Activated T-helper 17 cell treated with anti-CD3 and anti-CD28 coated beads, Interleukin-2, amount 50 U/mL, for 72 hours (primary cell): Measurements from ENCODE around the gene SPACA7. TPM values are rescaled to one million over a fixed set of nuclear protein-coding genes. Genes with fewer than 3 reads are reported as not detected.

Experiments
- ATAC-seq: fragments of 150-1000 bp; cut with Tn5 transposase; replicated peaks from 2 replicates; pipeline ENCODE4 v1.10.0; 2021; ENCODE audit warnings: mild to moderate bottlenecking, moderate library complexity
- H3K27ac Mint-ChIP-seq: one replicate; pipeline ENCODE4 v1.8.0; 2022; ENCODE audit warnings: mixed read lengths
- H3K27me3 Mint-ChIP-seq: one replicate; pipeline ENCODE4 v1.8.0; 2022; ENCODE audit warnings: mixed read lengths
- H3K36me3 Mint-ChIP-seq: one replicate; pipeline ENCODE4 v1.8.0; 2022; ENCODE audit warnings: low read depth, mild to moderate bottlenecking, mixed read lengths
- H3K4me1 Mint-ChIP-seq: one replicate; pipeline ENCODE4 v1.8.0; 2022; ENCODE audit warnings: mixed read lengths
- H3K4me3 Mint-ChIP-seq: one replicate; pipeline ENCODE4 v1.8.0; 2022; ENCODE audit warnings: mild to moderate bottlenecking, mixed read lengths
- H3K9me3 Mint-ChIP-seq: one replicate; pipeline ENCODE4 v1.8.0; 2022; ENCODE audit warnings: mixed read lengths
- total RNA-seq, 2 donors: library from RNA; stranded (reverse); gene quantifications; one replicate each; pipeline ENCODE4 v1.2.3, GENCODE V29; 2022

The SPACA7 gene, protein sequence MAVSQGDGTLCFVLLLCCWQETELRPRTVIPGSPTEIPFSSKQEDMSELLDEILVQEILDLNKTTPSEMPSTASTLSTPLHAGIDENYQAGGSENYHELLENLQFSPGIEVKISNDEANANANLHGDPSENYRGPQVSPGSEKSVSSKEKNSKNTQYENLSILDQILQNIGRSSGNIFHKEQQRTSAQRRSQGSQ
- total RNA-seq, result not detected

DNA sequence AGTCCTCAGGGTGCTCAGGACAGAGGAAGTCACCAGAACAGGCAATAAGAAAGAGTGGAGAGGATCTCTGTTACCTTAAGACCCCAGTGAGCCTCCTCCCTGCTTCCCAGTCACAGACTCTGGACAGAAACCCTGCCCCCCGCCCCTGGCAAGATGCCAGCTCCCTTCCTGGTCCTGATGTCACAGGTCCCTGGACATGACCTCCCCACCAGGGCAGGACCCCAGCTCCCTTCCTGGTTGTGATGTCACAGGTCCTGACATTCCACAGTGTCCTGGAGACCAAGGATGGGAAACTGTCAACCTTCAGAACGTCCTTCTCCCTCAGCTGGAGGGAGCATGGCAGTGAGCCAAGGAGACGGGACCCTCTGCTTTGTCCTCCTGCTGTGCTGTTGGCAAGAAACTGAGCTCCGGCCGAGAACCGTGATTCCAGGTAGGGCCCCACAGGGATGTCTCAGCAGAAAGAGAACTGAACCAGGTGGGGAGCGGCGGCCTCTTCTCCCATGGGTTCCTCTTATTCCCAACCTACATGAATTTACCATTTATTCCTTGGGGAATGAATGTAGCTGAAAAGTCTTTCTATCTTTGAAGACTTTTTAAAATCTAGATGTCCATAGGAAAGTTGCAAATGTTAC, at the start of gene SPACA7:
Gene SPACA7, plus strand, starts transcription at position 306 of the 632 bp plus-strand sequence. Its CDS starts 31 bp downstream, at position 337.
- Mint-ChIP-seq H3K9me3 (peaks cover 6% of the 10 kb centered on the region), H3K4me3 (no peak within 1 kb of the TSS), H3K27me3 (peaks cover 34% of the 10 kb centered on the region), H3K4me1 (no peaks in the 10 kb centered on the region), H3K27ac (no peak within 1 kb of the TSS), H3K36me3 (no peaks in the 10 kb centered on the region)
- ATAC-seq, result no peak

DNA sequence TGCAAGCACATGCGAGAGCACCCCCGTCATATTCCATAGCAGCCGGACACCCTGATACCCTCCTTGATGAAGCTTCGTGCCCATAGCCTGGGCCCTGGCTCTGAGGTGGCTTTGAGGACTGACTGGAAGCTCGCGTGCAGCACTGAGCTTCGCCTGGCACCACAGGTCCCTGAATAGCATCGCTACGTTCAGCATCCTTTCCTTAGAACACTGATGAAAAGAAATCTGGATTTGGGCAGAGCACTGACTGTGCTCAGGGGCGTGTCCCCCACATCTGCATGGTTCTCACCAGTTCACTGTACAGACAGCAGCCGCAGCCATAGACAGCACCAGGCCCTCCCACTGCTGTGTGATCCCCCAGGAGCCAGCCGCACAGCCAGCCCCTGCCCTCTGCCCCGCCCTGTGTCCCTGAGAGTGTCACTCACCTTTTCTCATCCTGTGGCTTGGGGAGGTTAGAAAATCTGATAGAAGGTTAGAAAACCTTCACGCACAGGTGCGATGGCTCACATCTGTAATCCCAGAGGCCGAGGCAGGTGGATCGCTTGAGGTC, 49.3 kb upstream of the SPACA7 start:
- no peaks in the 10 kb centered on the region for H3K36me3 Mint-ChIP-seq
- H3K4me3 Mint-ChIP-seq, result no peak overlapping the region
- H3K9me3 Mint-ChIP-seq, result no peaks in the 10 kb centered on the region
- H3K4me1 Mint-ChIP-seq, result peaks cover 4% of the 10 kb centered on the region
- no peak for ATAC-seq
- no peak overlapping the region for H3K27ac Mint-ChIP-seq
- peaks cover 12% of the 10 kb centered on the region for H3K27me3 Mint-ChIP-seq

DNA sequence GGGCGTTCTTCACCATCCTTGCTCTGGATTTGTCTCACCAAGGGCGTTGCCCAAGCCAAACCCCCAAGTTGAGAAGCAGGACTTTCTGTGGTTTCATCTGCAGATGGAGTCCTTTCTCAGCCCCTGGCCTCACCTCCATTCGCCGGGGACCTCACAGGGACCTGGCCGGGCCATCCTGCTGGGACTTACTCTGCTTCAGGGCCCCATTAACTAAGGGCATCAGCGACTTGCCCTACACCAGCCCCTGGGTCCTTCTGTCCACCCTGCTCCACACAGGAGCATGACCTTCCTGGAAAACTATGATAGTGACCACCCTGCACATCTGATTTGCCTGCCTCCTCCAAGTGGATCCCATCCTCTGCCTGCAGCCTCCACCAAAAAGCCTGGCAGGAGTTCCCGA, 47.2 kb upstream of the SPACA7 start:
- no peaks in the 10 kb centered on the region for H3K9me3 Mint-ChIP-seq
- no peaks in the 10 kb centered on the region for H3K36me3 Mint-ChIP-seq
- H3K27ac Mint-ChIP-seq, result no peak overlapping the region
- no peak for ATAC-seq
- H3K4me1 Mint-ChIP-seq, result peaks cover 4% of the 10 kb centered on the region
- H3K27me3 Mint-ChIP-seq, result peaks cover 24% of the 10 kb centered on the region
- H3K4me3 Mint-ChIP-seq, result no peak overlapping the region

DNA sequence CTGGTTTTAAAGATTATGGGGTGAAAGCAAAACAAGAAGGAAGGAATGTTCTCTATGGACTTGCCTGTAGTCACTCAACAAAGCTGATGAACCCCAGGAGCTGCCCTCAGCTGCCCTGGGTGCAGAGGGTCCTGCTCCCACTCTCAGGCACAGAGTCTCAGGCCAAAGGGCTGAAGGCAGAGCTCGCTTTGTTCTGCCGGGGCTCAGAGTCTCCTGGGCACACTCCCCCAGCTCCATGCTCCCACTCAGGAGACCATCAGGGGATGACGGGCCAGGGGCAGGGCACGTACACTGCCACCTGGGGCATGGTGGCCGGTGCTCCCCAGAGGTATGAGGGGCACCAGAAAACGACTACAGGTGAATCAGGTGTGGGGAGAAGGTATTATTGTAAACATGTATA, 46.8 kb upstream of the SPACA7 start:
- peaks cover 24% of the 10 kb centered on the region for H3K27me3 Mint-ChIP-seq
- no peaks in the 10 kb centered on the region for H3K36me3 Mint-ChIP-seq
- no peak overlapping the region for H3K4me3 Mint-ChIP-seq
- H3K9me3 Mint-ChIP-seq, result no peaks in the 10 kb centered on the region
- H3K27ac Mint-ChIP-seq, result no peak overlapping the region
- ATAC-seq, result no peak
- H3K4me1 Mint-ChIP-seq, result peaks cover 4% of the 10 kb centered on the region

DNA sequence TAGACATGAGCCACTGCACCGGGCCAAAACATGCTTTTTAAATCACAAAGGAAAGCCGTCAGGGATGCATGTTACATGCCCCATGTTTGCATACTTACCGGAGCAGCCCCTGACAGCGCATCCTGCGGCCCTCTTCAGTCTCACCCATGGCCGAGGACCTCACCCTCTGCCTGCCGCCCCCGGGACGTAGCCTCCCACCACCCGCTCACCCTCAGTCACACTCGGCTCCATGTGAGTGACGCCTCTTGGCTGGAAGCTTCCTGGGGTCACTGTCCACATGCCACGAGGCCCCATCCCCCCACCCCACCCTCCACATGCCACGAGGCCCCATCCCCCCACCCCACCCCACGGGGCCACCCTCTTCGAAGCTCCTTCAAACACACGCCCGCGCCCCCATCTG, 46.1 kb upstream of the SPACA7 start:
- ATAC-seq, result no peak
- no peak overlapping the region for H3K4me3 Mint-ChIP-seq
- peaks cover 24% of the 10 kb centered on the region for H3K27me3 Mint-ChIP-seq
- H3K4me1 Mint-ChIP-seq, result peaks cover 4% of the 10 kb centered on the region
- H3K9me3 Mint-ChIP-seq, result no peaks in the 10 kb centered on the region
- H3K36me3 Mint-ChIP-seq, result no peaks in the 10 kb centered on the region
- no peak overlapping the region for H3K27ac Mint-ChIP-seq

DNA sequence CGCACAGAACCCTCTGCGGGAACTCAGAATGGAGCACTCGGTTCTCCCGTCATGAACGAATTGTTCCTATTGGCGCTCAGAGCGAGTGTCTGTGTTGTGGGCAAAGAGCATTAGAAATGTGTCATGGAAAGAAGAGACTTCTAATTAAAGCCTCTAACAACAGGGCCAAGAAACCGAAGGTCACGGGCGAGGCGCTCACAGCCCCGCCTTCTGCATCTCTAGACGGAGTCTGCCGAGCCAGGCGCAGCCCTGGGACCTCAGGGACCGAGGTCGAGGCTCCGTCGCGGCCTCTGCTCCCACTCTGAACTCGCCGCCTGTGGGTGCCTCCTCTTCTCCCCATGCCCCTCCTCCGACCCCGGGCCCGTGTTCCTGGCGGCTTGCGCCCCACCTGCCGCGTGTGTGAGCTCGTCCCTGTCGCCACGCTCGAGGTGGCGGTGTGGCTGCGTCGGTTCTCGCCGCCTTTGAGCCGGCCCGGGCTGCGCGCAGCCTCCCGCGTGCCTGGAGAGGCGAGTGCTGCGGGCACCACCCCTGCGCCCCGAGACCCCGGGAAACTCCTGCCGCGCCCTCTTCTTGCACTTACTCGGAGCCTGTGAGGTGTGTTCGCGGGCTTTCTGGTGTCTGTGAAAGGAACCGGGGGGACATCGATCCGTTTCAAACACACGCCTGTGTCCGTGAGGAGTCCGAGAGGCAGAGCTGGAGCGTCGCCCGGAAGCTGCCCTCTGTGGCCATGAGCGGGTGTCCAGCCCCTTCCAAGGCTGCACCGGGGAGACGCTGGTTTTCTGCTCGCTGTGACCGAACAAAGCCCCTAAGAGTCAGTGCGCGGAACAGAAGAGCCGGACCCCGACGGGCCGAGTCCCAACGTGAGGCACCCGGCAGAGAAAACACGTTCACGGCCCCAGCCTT, 45.4 kb upstream of the SPACA7 start:
- H3K27ac Mint-ChIP-seq, result no peak overlapping the region
- ATAC-seq, result no peak
- peaks cover 1% of the 10 kb centered on the region for H3K4me1 Mint-ChIP-seq
- no peaks in the 10 kb centered on the region for H3K36me3 Mint-ChIP-seq
- H3K27me3 Mint-ChIP-seq, result peaks cover 24% of the 10 kb centered on the region
- no peaks in the 10 kb centered on the region for H3K9me3 Mint-ChIP-seq
- no peak overlapping the region for H3K4me3 Mint-ChIP-seq

DNA sequence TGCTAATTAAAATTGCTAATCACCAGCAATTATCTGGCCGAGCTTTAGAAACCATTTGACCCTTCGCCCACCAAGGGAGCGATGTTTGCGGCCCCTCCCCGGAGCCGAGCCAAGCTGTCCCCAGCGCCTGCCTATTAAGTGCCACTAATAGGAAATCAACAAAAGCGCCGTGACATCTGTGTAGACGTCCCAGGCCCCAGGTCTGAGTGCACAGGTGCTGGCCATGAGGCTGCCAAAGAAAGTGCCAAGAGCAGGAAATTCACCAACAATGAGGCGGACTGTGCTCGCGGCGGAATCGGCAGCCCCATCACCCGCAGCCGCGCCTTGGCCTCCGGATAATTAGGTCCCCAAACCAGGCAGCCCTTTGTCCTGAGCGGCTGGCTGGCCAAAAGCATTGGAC, 44.5 kb upstream of the SPACA7 start:
- H3K9me3 Mint-ChIP-seq, result peaks cover 3% of the 10 kb centered on the region
- peaks cover 24% of the 10 kb centered on the region for H3K27me3 Mint-ChIP-seq
- no peaks in the 10 kb centered on the region for H3K36me3 Mint-ChIP-seq
- H3K4me1 Mint-ChIP-seq, result no peaks in the 10 kb centered on the region
- no peak overlapping the region for H3K27ac Mint-ChIP-seq
- no peak for ATAC-seq
- no peak overlapping the region for H3K4me3 Mint-ChIP-seq

DNA sequence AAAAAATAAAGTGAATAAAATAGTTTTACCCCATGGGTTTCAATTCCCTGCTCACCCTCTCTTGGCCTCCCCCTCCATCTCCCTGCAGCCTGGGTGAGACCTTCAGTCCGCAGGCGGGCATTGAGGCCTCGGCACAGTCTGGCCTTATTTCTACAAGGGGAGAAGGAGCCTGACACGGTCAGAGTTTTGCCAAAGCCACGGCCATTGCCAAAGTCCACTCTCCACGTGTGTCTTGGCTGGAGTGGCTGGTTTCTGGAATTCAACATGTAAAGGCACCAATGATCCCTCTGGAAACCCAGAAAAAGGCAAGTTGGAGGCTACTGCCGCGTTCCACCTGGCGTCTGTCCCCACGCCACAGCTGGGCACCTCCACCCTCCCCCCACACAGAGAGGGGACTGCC, 43.4 kb upstream of the SPACA7 start:
- no peaks in the 10 kb centered on the region for H3K4me1 Mint-ChIP-seq

DNA sequence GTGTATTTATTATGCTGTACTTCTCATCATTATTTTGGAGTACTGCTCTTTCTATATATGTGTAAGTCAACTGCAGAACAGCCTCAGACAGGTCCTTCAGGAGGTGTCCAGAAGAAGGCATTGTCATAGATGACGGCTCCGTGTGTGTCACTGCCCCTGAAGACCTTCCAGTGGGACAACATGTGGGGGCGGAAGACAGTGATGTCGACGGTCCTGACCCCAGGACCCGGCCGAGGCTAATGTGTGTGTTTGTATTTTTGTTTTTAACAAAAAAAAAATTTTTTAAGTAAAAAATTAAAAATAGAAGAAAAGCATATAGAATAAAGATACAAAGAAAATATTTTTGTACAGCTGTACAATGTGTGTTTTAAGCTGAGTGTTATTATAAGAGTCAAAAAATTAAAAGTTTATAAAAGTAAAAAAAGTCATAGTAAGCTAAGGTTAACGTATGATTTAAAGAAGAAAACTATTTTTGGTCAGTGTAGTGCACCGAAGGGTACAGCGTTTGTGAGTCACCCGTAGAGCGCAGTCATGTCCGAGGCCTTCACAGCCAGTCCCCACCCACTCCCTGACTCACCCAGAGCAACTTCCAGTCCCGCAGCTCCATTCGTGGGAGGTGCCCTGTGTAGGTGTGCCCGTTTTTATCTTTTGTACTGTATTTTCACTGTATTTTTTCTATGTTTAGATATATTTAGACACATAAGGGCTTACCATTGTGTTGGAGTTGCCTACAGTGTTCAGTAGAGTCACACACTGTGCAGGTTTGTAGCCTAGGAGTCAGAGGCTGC, 42.2 kb upstream of the SPACA7 start:
- Mint-ChIP-seq H3K27me3 (peaks cover 23% of the 10 kb centered on the region), H3K4me1 (no peaks in the 10 kb centered on the region), H3K9me3 (peaks cover 7% of the 10 kb centered on the region), H3K36me3 (no peaks in the 10 kb centered on the region), H3K27ac (no peak overlapping the region), H3K4me3 (no peak overlapping the region)
- ATAC-seq, result no peak

More for the DNA sequence above, 43.4 kb upstream of the SPACA7 start:
- Mint-ChIP-seq H3K4me3 (no peak overlapping the region), H3K36me3 (no peaks in the 10 kb centered on the region), H3K27me3 (peaks cover 28% of the 10 kb centered on the region), H3K27ac (no peak overlapping the region), H3K9me3 (peaks cover 7% of the 10 kb centered on the region)
- no peak for ATAC-seq

DNA sequence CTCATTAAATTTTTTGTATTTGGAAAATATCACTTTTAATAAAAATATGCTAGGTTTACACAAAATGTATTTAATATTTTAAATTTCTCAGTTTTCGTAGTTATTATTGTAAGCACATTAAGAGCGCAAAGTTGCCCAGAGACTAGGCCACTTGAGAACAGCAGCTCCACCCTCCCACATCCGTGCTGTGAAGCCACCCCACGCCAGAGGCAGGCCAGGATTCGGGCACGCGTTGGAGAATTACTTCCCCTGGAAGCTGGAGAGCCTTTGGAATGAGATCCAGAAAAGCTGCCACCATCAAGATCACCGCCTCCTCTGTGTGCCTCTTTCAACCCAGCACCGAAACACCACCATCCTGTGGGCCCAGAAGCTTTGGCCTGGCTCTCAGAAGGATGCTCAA, 41.0 kb upstream of the SPACA7 start:
- no peaks in the 10 kb centered on the region for H3K36me3 Mint-ChIP-seq
- H3K9me3 Mint-ChIP-seq, result peaks cover 7% of the 10 kb centered on the region
- H3K27me3 Mint-ChIP-seq, result peaks cover 21% of the 10 kb centered on the region
- H3K27ac Mint-ChIP-seq, result no peak overlapping the region
- no peaks in the 10 kb centered on the region for H3K4me1 Mint-ChIP-seq
- no peak for ATAC-seq
- H3K4me3 Mint-ChIP-seq, result no peak overlapping the region

DNA sequence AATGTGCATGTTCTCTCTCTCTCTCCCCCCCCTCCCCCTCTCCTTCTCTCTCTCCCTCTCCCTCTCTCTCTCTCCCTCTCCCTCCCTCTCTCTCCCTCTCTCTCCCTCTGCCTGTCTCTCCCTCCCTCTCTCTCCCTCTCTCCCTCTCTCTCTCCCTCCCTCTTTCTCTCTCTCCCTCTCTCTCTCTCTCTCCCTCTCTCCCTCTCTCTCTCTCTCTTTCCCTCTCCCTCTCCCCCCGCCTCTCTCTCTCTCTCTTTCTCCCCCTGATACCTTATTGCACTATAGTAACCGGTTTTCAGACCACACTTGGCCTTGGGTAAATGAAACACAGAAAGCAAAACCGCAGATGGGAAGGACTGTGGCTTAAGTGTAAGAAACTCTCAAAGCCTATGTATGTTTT, 34.7 kb upstream of the SPACA7 start:
- Mint-ChIP-seq H3K9me3 (peaks cover 4% of the 10 kb centered on the region), H3K36me3 (no peaks in the 10 kb centered on the region), H3K4me3 (no peak overlapping the region), H3K4me1 (no peaks in the 10 kb centered on the region), H3K27ac (no peak overlapping the region), H3K27me3 (peaks cover 21% of the 10 kb centered on the region)
- ATAC-seq, result no peak

DNA sequence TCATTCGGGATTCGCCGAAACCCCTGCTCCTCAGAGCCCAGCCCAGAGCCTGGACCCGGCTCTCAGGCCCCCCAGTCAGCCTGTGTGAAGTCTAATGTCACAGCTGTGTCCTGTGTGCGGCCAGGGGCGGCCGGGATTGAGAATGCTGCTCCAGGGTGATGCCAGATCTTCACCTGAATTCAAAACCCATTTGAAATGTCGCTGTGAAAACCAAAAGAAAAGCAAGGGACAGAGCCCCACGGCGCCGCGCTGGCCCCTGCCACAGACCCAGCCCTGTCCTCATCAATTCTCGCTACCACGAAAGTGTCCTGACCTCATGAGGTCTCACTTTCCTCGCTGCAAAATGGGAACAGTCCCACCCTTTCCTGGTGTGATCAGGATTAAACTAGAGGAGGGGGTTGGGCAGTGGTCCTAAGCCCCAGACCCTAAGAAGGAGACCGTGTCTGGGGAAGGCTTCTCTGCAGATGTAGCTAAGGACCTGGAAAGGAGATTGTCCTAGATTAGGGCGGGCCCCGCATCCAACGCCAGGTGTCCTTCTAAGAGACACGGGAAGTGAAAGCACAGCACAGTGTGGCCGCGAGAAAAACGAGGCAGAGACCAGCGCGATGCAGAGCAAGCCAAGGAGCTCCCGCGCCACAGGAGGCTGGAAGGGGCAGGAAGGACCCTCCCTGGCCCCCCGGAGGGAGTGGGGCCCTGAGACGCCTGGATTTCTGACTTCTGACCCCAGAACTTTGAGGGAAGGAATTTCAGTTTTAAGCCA, 34.0 kb upstream of the SPACA7 start:
- no peaks in the 10 kb centered on the region for H3K36me3 Mint-ChIP-seq
- no peaks in the 10 kb centered on the region for H3K4me1 Mint-ChIP-seq
- no peak for ATAC-seq
- H3K27me3 Mint-ChIP-seq, result peaks cover 25% of the 10 kb centered on the region
- no peak overlapping the region for H3K4me3 Mint-ChIP-seq
- no peak overlapping the region for H3K27ac Mint-ChIP-seq
- peaks cover 4% of the 10 kb centered on the region for H3K9me3 Mint-ChIP-seq

DNA sequence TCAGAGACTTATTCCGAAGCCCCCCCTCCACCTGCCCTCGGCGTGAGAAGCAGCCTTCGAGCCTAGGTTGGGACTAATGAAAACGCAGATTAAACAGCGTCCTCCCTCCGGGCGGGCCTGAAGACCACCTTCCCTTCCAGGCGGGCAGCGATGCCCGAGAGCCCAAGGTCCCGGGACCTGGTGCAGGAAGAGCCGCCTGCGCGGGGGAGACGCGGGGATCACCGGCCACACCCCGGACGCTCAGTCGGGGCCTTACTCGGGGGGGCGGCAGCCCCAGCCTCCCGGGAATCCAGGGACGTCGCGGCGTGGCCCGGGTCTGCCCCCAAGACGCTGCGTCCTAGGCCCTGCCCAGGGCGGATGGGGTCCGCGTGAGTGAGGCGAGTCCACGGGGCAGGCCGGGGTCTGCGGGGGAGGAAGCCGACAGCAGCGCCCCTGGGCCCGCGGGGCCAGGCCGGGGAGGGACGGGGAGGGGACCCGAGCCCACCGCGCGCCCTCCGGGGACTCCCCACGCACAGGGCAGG, 33.3 kb upstream of the SPACA7 start:
- Mint-ChIP-seq H3K36me3 (no peaks in the 10 kb centered on the region), H3K27ac (no peak overlapping the region), H3K9me3 (no peaks in the 10 kb centered on the region), H3K4me3 (no peak overlapping the region), H3K4me1 (no peaks in the 10 kb centered on the region), H3K27me3 (peaks cover 27% of the 10 kb centered on the region)
- no peak for ATAC-seq
